Measurements from ENCODE around the gene GALNT15.

GRCh38 chr3:16239780-16240179 is 65.3 kb downstream of the GALNT15 start:
- TF ChIP-seq CTCF (conservative IDR thresholded peaks at IDR 0.05) (no peak), ZFX (IDR thresholded peaks at IDR 0.05) (no peak)
